HEK293 (cell line): Measurements from ENCODE around the gene BTRC.

Source experiments
- CTCF ChIA-PET: fragments of 350-600 bp; formaldehyde crosslinking; extraction: SDS; loops from one replicate; lab custom pipeline; 2021; ENCODE audit warnings: antibody characterized with exemption; lab: Yijun Ruan, JAX
- POLR2A ChIA-PET: fragments of 300-600 bp; formaldehyde crosslinking; extraction: SDS; loops from one replicate; lab custom pipeline; 2020; ENCODE audit warnings: antibody characterized with exemption, inconsistent platforms; lab: Yijun Ruan, JAX
- H3K27ac ChIP-seq: fragments of 200-500 bp; sonication (Bioruptor generic); 2 replicates; pipeline ENCODE4 v1.5.1; 2014; ENCODE audit warnings: low read depth, low read length, control low read depth, inconsistent platforms; ENCODE audit errors: extremely low read depth
- H3K36me3 ChIP-seq, 2 experiments: fragments of 200-500 bp in 1 of 2; sonication (Bioruptor generic) in 1 of 2; 1 replicate in 1 of 2; 2 replicates in 1 of 2; pipeline ENCODE4 v1.5.1; 2014 to 2017; ENCODE audit warnings: inconsistent platforms in 2 of 2, low read length in 2 of 2; ENCODE audit not compliant: control insufficient read depth in 2 of 2, insufficient read depth in 1 of 2
- H3K4me1 ChIP-seq: fragments of 200-500 bp; sonication (Bioruptor generic); 2 replicates; pipeline ENCODE4 v1.5.1; 2014; ENCODE audit warnings: mild to moderate bottlenecking, low read length, inconsistent platforms; ENCODE audit not compliant: control insufficient read depth, insufficient read depth
- H3K4me3 ChIP-seq: 2 replicates; pipeline ENCODE4 v1.5.1; 2011; ENCODE audit warnings: low read depth, mild to moderate bottlenecking, control low read depth, low read length, moderate library complexity
- H3K9me3 ChIP-seq: fragments of 200-500 bp; sonication (Bioruptor generic); 2 replicates; pipeline ENCODE4 v1.5.1; 2014; ENCODE audit warnings: low read depth, low read length, inconsistent platforms; ENCODE audit not compliant: control insufficient read depth, insufficient read depth
- BCL11B ChIP-seq: fragments of 450-650 bp; formaldehyde crosslinking; IDR thresholded peaks from 2 replicates; pipeline ENCODE4 v1.5.1; 2016; ENCODE audit warnings: low read depth, missing biosample characterization, missing genetic modification characterization
- ELK4 ChIP-seq: IDR thresholded peaks from 2 replicates; pipeline ENCODE4 v1.6.1; 2011; ENCODE audit warnings: mild to moderate bottlenecking, low read depth, low read length, borderline replicate concordance
- FEZF1 ChIP-seq: fragments of 450-650 bp; formaldehyde crosslinking; IDR thresholded peaks from 2 replicates; pipeline ENCODE4 v1.5.1; 2016; ENCODE audit warnings: missing biosample characterization, missing genetic modification characterization
- GLI2 ChIP-seq: fragments of 450-650 bp; formaldehyde crosslinking; IDR thresholded peaks from 2 replicates; pipeline ENCODE4; 2017; ENCODE audit warnings: missing biosample characterization, missing genetic modification characterization, low read depth, borderline replicate concordance
- GLI4 ChIP-seq: fragments of 450-650 bp; formaldehyde crosslinking; IDR thresholded peaks from 2 replicates; pipeline ENCODE4 v1.5.1; 2016; ENCODE audit warnings: missing biosample characterization, missing genetic modification characterization
- GLIS1 ChIP-seq: fragments of 450-650 bp; formaldehyde crosslinking; IDR thresholded peaks from 2 replicates; pipeline ENCODE4 v1.5.1; 2016; ENCODE audit warnings: missing biosample characterization, missing genetic modification characterization
- OSR2 ChIP-seq: fragments of 450-650 bp; formaldehyde crosslinking; IDR thresholded peaks from 2 replicates; pipeline ENCODE4 v1.5.1; 2016; ENCODE audit warnings: missing biosample characterization, missing genetic modification characterization
- PRDM10 ChIP-seq: fragments of 450-650 bp; formaldehyde crosslinking; IDR thresholded peaks from 2 replicates; pipeline ENCODE4 v1.5.1; 2016; ENCODE audit warnings: missing biosample characterization, missing genetic modification characterization
- PRDM6 ChIP-seq: fragments of 450-650 bp; formaldehyde crosslinking; IDR thresholded peaks from 2 replicates; pipeline ENCODE4 v1.5.1; 2017; ENCODE audit warnings: missing biosample characterization, missing genetic modification characterization
- SP7 ChIP-seq: fragments of 450-650 bp; formaldehyde crosslinking; IDR thresholded peaks from 2 replicates; pipeline ENCODE4 v1.5.1; 2016; ENCODE audit warnings: missing biosample characterization, missing genetic modification characterization
- TCF7L2 ChIP-seq: IDR thresholded peaks from 2 replicates; pipeline ENCODE4 v1.6.1; 2011; ENCODE audit warnings: low read depth, mild to moderate bottlenecking, inconsistent platforms, low read length, moderate library complexity, borderline replicate concordance
- ZBTB17 ChIP-seq: fragments of 450-650 bp; formaldehyde crosslinking; IDR thresholded peaks from 2 replicates; pipeline ENCODE4 v1.5.1; 2016; ENCODE audit warnings: missing biosample characterization, missing genetic modification characterization
- ZBTB44 ChIP-seq: fragments of 450-650 bp; IDR thresholded peaks from 2 replicates; pipeline ENCODE4 v1.5.1; 2018; ENCODE audit warnings: missing biosample characterization, mild to moderate bottlenecking, missing genetic modification characterization
- ZNF10 ChIP-seq: fragments of 450-650 bp; formaldehyde crosslinking; IDR thresholded peaks from 2 replicates; pipeline ENCODE4 v1.5.1; 2017; ENCODE audit warnings: missing biosample characterization, missing genetic modification characterization
- ZNF146 ChIP-seq: fragments of 450-650 bp; formaldehyde crosslinking; IDR thresholded peaks from 2 replicates; pipeline ENCODE4 v1.5.1; 2016; ENCODE audit warnings: missing biosample characterization, missing genetic modification characterization
- ZNF155 ChIP-seq: fragments of 450-650 bp; formaldehyde crosslinking; IDR thresholded peaks from 2 replicates; pipeline ENCODE4 v1.5.1; 2016; ENCODE audit warnings: missing biosample characterization, missing genetic modification characterization
- ZNF214 ChIP-seq: fragments of 450-650 bp; formaldehyde crosslinking; IDR thresholded peaks from 2 replicates; pipeline ENCODE4 v1.5.1; 2017; ENCODE audit warnings: missing biosample characterization, mild to moderate bottlenecking, missing genetic modification characterization, borderline replicate concordance
- ZNF366 ChIP-seq: fragments of 450-650 bp; formaldehyde crosslinking; conservative IDR thresholded peaks from 2 replicates; pipeline ENCODE4 v1.5.1; 2016; ENCODE audit warnings: missing biosample characterization, missing genetic modification characterization
- ZNF37A ChIP-seq: fragments of 450-650 bp; IDR thresholded peaks from 2 replicates; pipeline ENCODE4 v1.5.1; 2018; ENCODE audit warnings: missing biosample characterization, missing genetic modification characterization
- ZNF398 ChIP-seq: fragments of 450-650 bp; formaldehyde crosslinking; IDR thresholded peaks from 2 replicates; pipeline ENCODE4 v1.5.1; 2017; ENCODE audit warnings: missing biosample characterization, missing genetic modification characterization
- ZNF423 ChIP-seq: fragments of 450-650 bp; formaldehyde crosslinking; IDR thresholded peaks from 2 replicates; pipeline ENCODE4 v1.5.1; 2016; ENCODE audit warnings: missing biosample characterization, missing genetic modification characterization
- ZNF501 ChIP-seq: fragments of 450-650 bp; formaldehyde crosslinking; IDR thresholded peaks from 2 replicates; pipeline ENCODE4 v1.5.1; 2016; ENCODE audit warnings: missing biosample characterization, missing genetic modification characterization
- ZNF571 ChIP-seq: fragments of 450-650 bp; formaldehyde crosslinking; IDR thresholded peaks from 2 replicates; pipeline ENCODE4 v1.5.0; 2017; ENCODE audit warnings: missing biosample characterization, missing genetic modification characterization
- ZNF658 ChIP-seq: fragments of 450-650 bp; formaldehyde crosslinking; IDR thresholded peaks from 2 replicates; pipeline ENCODE4; 2016; ENCODE audit warnings: missing biosample characterization, missing genetic modification characterization
- ZNF707 ChIP-seq: fragments of 450-650 bp; formaldehyde crosslinking; IDR thresholded peaks from 2 replicates; pipeline ENCODE4 v1.5.1; 2016; ENCODE audit warnings: missing biosample characterization, missing genetic modification characterization
- ZNF747 ChIP-seq: fragments of 450-650 bp; formaldehyde crosslinking; IDR thresholded peaks from 2 replicates; pipeline ENCODE4 v1.5.1; 2016; ENCODE audit warnings: missing biosample characterization, missing genetic modification characterization
- ZNF843 ChIP-seq: fragments of 450-650 bp; formaldehyde crosslinking; IDR thresholded peaks from 2 replicates; pipeline ENCODE4 v1.5.1; 2016; ENCODE audit warnings: missing biosample characterization, missing genetic modification characterization
- ZXDB ChIP-seq: fragments of 450-650 bp; formaldehyde crosslinking; IDR thresholded peaks from 2 replicates; pipeline ENCODE4 v1.5.1; 2016; ENCODE audit warnings: missing biosample characterization, missing genetic modification characterization

BTRC gene

GRCh38 chr10:101506829-101507661, 153.1 kb downstream of the BTRC start:
- CTCF ChIA-PET = interaction anchor here (1.0 to 1.7 kb wide), 4 partner anchors 11 to 293 kb away, joined by 3 to 10 read pairs (median 5); no protein-coding TSS in a partner anchor
- TF ChIP-seq PRDM6 (peak; percentile 97), ZNF707 (tag by site-specific recombination) (no peak), FEZF1 (tag by site-specific recombination) (peak; percentile 96), ZXDB (0 out of 2 replicates have a peak, but pooled peaks have one; percentile 6), GLI2 (tag by site-specific recombination) (peak; percentile 77), ZNF658 (tag by site-specific recombination) (no peak), ZNF843 (peak; percentile 83; the same call in 1 of the 2 replicates), ZNF501 (tag by site-specific recombination) (0 out of 2 replicates have a peak, but pooled peaks have one; percentile 28), ZNF366 (tag by site-specific recombination) (peak; percentile 39; the same call in 1 of the 2 replicates), GLI4 (tag by site-specific recombination) (no peak), PRDM10 (tag by site-specific recombination) (no peak), ZBTB44 (tag by site-specific recombination) (0 out of 2 replicates have a peak, but pooled peaks have one; percentile 37), OSR2 (peak; percentile 83; the same call in 1 of the 2 replicates), ZNF37A (tag by site-specific recombination) (no peak), BCL11B (tag by site-specific recombination) (no peak; the same call in 1 of the 2 replicates), GLIS1 (tag by site-specific recombination) (peak; percentile 41; the same call in 1 of the 2 replicates), ELK4 (no peak), SP7 (tag by site-specific recombination) (peak; percentile 60), ZNF747 (tag by site-specific recombination) (no peak), ZNF146 (tag by site-specific recombination) (no peak), ZNF423 (tag by site-specific recombination) (no peak), ZNF214 (tag by site-specific recombination) (no peak), ZNF155 (no peak), ZNF571 (no peak), ZNF398 (tag by site-specific recombination) (no peak), ZNF10 (no peak), ZBTB17 (tag by site-specific recombination) (peak; percentile 94), TCF7L2 (peak; percentile 84; the same call in 1 of the 2 replicates)

More at GRCh38 chr10:101506829-101507661, 153.1 kb downstream of the BTRC start:
- H3K4me3 ChIP-seq = no peak overlapping the region
- no peak overlapping the region; the same call in 1 of the 2 replicates for H3K27ac ChIP-seq
- H3K9me3 ChIP-seq = no peaks in the 10 kb centered on the region
- H3K4me1 ChIP-seq = peaks cover 19% of the 10 kb centered on the region
- no peaks in the 10 kb centered on the region for H3K36me3 ChIP-seq
- POLR2A ChIA-PET = interaction anchor here (0.5 kb wide), 1 partner anchor 25 kb away, joined by 5 read pairs; no protein-coding TSS in a partner anchor
